IMR-90 (cell line): ENCODE results near the gene ACACA. TPM values are rescaled to one million over a fixed set of nuclear protein-coding genes. Genes with fewer than 3 reads are reported as not detected.

Source experiments
- ATAC-seq: fragments of 200-7000 bp; cut with Tn5 transposase; 2 replicates; pipeline ENCODE4 v1.9.1; 2020; ENCODE audit warnings: low read depth, mild to moderate bottlenecking, moderate library complexity
- BruUV-seq: library from RNA; stranded (reverse); fragments of 400-500 nt; replicated peaks from 2 replicates; lab custom pipeline; 2021; lab: Mats Ljungman, UMichigan
- CTCF ChIA-PET: fragments of 300-600 bp; formaldehyde crosslinking; extraction: SDS; loops from one replicate; lab custom pipeline; 2021; ENCODE audit warnings: antibody characterized with exemption; lab: Yijun Ruan, JAX
- POLR2A ChIA-PET: fragments of 300-600 bp; sonication (Branson Sonifier 250); formaldehyde crosslinking; loops from one replicate; lab custom pipeline; 2022; ENCODE audit warnings: antibody characterized with exemption; ENCODE audit not compliant: unreplicated experiment; lab: Charles Lee
- DNase-seq: peaks from one replicate; pipeline ENCODE4 v3.0.0; 2013
- H2AFZ ChIP-seq: replicated peaks from 2 replicates; pipeline ENCODE3; 2013; ENCODE audit warnings: low read length, mild to moderate bottlenecking; ENCODE audit not compliant: poor library complexity
- H2AK5ac ChIP-seq: 2 replicates; pipeline ENCODE4 v1.6.1; 2013; ENCODE audit warnings: low read depth, low read length, inconsistent platforms
- H2AK9ac ChIP-seq: replicated peaks from 2 replicates; pipeline ENCODE3; 2013; ENCODE audit warnings: mild to moderate bottlenecking, low read depth, low read length, moderate library complexity; ENCODE audit not compliant: poor library complexity
- H2BK120ac ChIP-seq: 2 replicates; pipeline ENCODE4 v1.6.1; 2013; ENCODE audit warnings: low read depth, low read length, inconsistent platforms
- H2BK15ac ChIP-seq: 3 replicates; pipeline ENCODE4 v1.6.1; 2013; ENCODE audit warnings: low read depth, low read length, inconsistent platforms
- H2BK20ac ChIP-seq: 2 replicates; pipeline ENCODE4 v1.6.1; 2013; ENCODE audit warnings: low read depth, mild to moderate bottlenecking, inconsistent platforms, low read length, moderate library complexity
- H2BK5ac ChIP-seq: 2 replicates; pipeline ENCODE4 v1.6.1; 2013; ENCODE audit warnings: mild to moderate bottlenecking, low read depth, low read length, inconsistent platforms; ENCODE audit not compliant: poor library complexity, severe bottlenecking
- H3K14ac ChIP-seq: replicated peaks from 2 replicates; pipeline ENCODE4 v1.6.1; 2013; ENCODE audit warnings: low read depth, low read length, inconsistent platforms
- H3K18ac ChIP-seq: 2 replicates; pipeline ENCODE4 v1.6.1; 2013; ENCODE audit warnings: low read depth, low read length, control low read depth
- H3K23ac ChIP-seq: 2 replicates; pipeline ENCODE4 v1.6.1; 2013; ENCODE audit warnings: low read depth, low read length, inconsistent platforms
- H3K27ac ChIP-seq: 2 replicates; pipeline ENCODE4 v1.5.1; 2013; ENCODE audit warnings: mild to moderate bottlenecking, control low read depth, low read length; ENCODE audit not compliant: insufficient read depth
- H3K27me3 ChIP-seq: 2 replicates; pipeline ENCODE4 v1.6.1; 2013; ENCODE audit warnings: low read length; ENCODE audit not compliant: control insufficient read depth, insufficient read depth
- H3K36me3 ChIP-seq: 2 replicates; pipeline ENCODE4 v1.6.1; 2013; ENCODE audit warnings: low read length, mixed read lengths; ENCODE audit not compliant: control insufficient read depth, insufficient read depth
- H3K4ac ChIP-seq: 2 replicates; pipeline ENCODE4 v1.6.1; 2013; ENCODE audit warnings: low read depth, low read length, inconsistent platforms
- H3K4me1 ChIP-seq: 2 replicates; pipeline ENCODE4 v1.6.1; 2013; ENCODE audit warnings: low read length, mixed read lengths; ENCODE audit not compliant: control insufficient read depth, insufficient read depth
- H3K4me2 ChIP-seq: 2 replicates; pipeline ENCODE4 v1.6.1; 2013; ENCODE audit warnings: low read depth, mild to moderate bottlenecking, control low read depth, low read length, moderate library complexity
- H3K4me3 ChIP-seq: 2 replicates; pipeline ENCODE4 v1.5.1; 2013; ENCODE audit warnings: low read depth, mild to moderate bottlenecking, control low read depth, low read length, moderate library complexity; ENCODE audit not compliant: insufficient read depth
- H3K56ac ChIP-seq: 2 replicates; pipeline ENCODE4 v1.6.1; 2013; ENCODE audit warnings: low read length, inconsistent platforms; ENCODE audit not compliant: insufficient read depth; ENCODE audit errors: extremely low read depth
- H3K79me1 ChIP-seq, 2 experiments: 2 replicates each; pipeline ENCODE4 v1.6.1; 2013; ENCODE audit warnings: low read length in 2 of 2, inconsistent platforms in 1 of 2, low read depth in 1 of 2
- H3K9ac ChIP-seq: 2 replicates; pipeline ENCODE4 v1.6.1; 2013; ENCODE audit warnings: low read depth, low read length, control low read depth
- H3K9me1 ChIP-seq: 2 replicates; pipeline ENCODE4 v1.6.1; 2013; ENCODE audit warnings: low read length, inconsistent platforms; ENCODE audit not compliant: insufficient read depth
- H3K9me3 ChIP-seq: 2 replicates; pipeline ENCODE4 v1.6.1; 2013; ENCODE audit warnings: low read length; ENCODE audit not compliant: control insufficient read depth, insufficient read depth
- H4K20me1 ChIP-seq: 2 replicates; pipeline ENCODE4 v1.6.1; 2013; ENCODE audit warnings: low read length, inconsistent platforms; ENCODE audit not compliant: insufficient read depth
- H4K5ac ChIP-seq: 2 replicates; pipeline ENCODE4 v1.6.1; 2013; ENCODE audit warnings: mild to moderate bottlenecking, low read depth, low read length, control low read depth
- H4K8ac ChIP-seq, 2 experiments: 2 replicates each; pipeline ENCODE4 v1.6.1; 2013; ENCODE audit warnings: low read depth in 2 of 2, low read length in 2 of 2, control low read depth in 1 of 2, inconsistent platforms in 1 of 2
- H4K91ac ChIP-seq: 2 replicates; pipeline ENCODE4 v1.6.1; 2013; ENCODE audit warnings: low read depth, low read length, inconsistent platforms; ENCODE audit not compliant: insufficient read depth
- BHLHE40 ChIP-seq: fragments of 150-350 bp; IDR thresholded peaks from 2 replicates; pipeline ENCODE4 v1.6.1; 2016; ENCODE audit warnings: mild to moderate bottlenecking, low read depth, low read length
- CEBPB ChIP-seq: IDR thresholded peaks from 2 replicates; pipeline ENCODE4 v1.6.1; 2012; ENCODE audit warnings: low read depth, low read length, improper control_type of control experiment
- CHD1 ChIP-seq: IDR thresholded peaks from 2 replicates; pipeline ENCODE4 v1.6.1; 2012; ENCODE audit warnings: low read depth, low read length, improper control_type of control experiment
- CTCF ChIP-seq: conservative IDR thresholded peaks from 2 replicates; pipeline ENCODE4 v1.5.1; 2012; ENCODE audit warnings: mild to moderate bottlenecking, low read depth, low read length, improper control_type of control experiment
- ELK1 ChIP-seq: fragments of 150-350 bp; IDR thresholded peaks from 2 replicates; pipeline ENCODE4 v1.6.1; 2016; ENCODE audit warnings: low read depth, mild to moderate bottlenecking, low read length, moderate library complexity, borderline replicate concordance
- FOS ChIP-seq: fragments of 150-350 bp; IDR thresholded peaks from 2 replicates; pipeline ENCODE4 v1.6.1; 2016; ENCODE audit warnings: low read depth, low read length
- MAFK ChIP-seq: IDR thresholded peaks from 2 replicates; pipeline ENCODE4 v1.6.1; 2012; ENCODE audit warnings: low read depth, low read length, improper control_type of control experiment
- MAZ ChIP-seq: IDR thresholded peaks from 2 replicates; pipeline ENCODE4 v1.6.1; 2012; ENCODE audit warnings: low read depth, mild to moderate bottlenecking, low read length, improper control_type of control experiment, moderate library complexity, borderline replicate concordance
- MXI1 ChIP-seq: IDR thresholded peaks from 2 replicates; pipeline ENCODE4 v1.6.1; 2012; ENCODE audit warnings: low read depth, mild to moderate bottlenecking, low read length, moderate library complexity, borderline replicate concordance
- NFE2L2 ChIP-seq: fragments of 150-350 bp; IDR thresholded peaks from 2 replicates; pipeline ENCODE4 v1.6.1; 2016; ENCODE audit warnings: low read depth, mild to moderate bottlenecking, low read length
- POLR2A ChIP-seq: IDR thresholded peaks from 2 replicates; pipeline ENCODE4 v1.6.1; 2012; ENCODE audit warnings: mild to moderate bottlenecking, low read depth, low read length
- RAD21 ChIP-seq: IDR thresholded peaks from 2 replicates; pipeline ENCODE4 v1.6.1; 2012; ENCODE audit warnings: low read length, improper control_type of control experiment
- RCOR1 ChIP-seq: IDR thresholded peaks from 2 replicates; pipeline ENCODE4 v1.6.1; 2012; ENCODE audit warnings: mild to moderate bottlenecking, low read length, improper control_type of control experiment; ENCODE audit not compliant: insufficient replicate concordance
- RFX5 ChIP-seq: IDR thresholded peaks from 2 replicates; pipeline ENCODE4 v1.8.0; 2012; ENCODE audit warnings: low read depth, mild to moderate bottlenecking, low read length, moderate library complexity
- SMC3 ChIP-seq: fragments of 150-350 bp; IDR thresholded peaks from 2 replicates; pipeline ENCODE4 v1.6.1; 2016; ENCODE audit warnings: low read depth, mild to moderate bottlenecking, antibody characterized with exemption, low read length, moderate library complexity
- USF2 ChIP-seq: fragments of 150-350 bp; IDR thresholded peaks from 2 replicates; pipeline ENCODE4 v1.6.1; 2017; ENCODE audit warnings: mild to moderate bottlenecking, antibody characterized with exemption, low read length, low read depth
- WGBS, 2 experiments: methylation state at CpG; one replicate each; pipeline versions ENCODE4 v1.1.5 to v1.1.7; 2013; ENCODE audit warnings: missing lambda C conversion rate in 2 of 2; ENCODE audit not compliant: insufficient read length in 1 of 2; ENCODE audit errors: extremely low coverage in 2 of 2; 5-methylcytosine and 5-hydroxymethylcytosine counted together
- dilution Hi-C: fragments of 300-500 bp; cut with HindIII; formaldehyde crosslinking; loops from one replicate; pipeline ENCODE4 v1.14.3; 2018; ENCODE audit warnings: low sequenced_read_pairs; ENCODE audit not compliant: unreplicated experiment
- in situ Hi-C: fragments of 300-500 bp; cut with MboI; formaldehyde crosslinking; loops from 3 replicates; pipeline ENCODE4 v1.14.3; 2019; ENCODE audit warnings: low sequenced_read_pairs, inconsistent platforms, mixed read lengths
- intact Hi-C: fragments of 100-400 bp; cut with micrococcal nuclease; formaldehyde crosslinking; loops from 2 replicates; pipeline ENCODE4 v1.10.0; 2022
- polyA plus RNA-seq, 3 experiments: library from polyadenylated mRNA; depleted of rRNA; stranded (reverse); fragments of >200 nt; gene quantifications; 2 replicates each; pipeline ENCODE4 v1.2.3, GENCODE V29; 2012; ENCODE audit warnings: low replicate concordance in 1 of 3
- total RNA-seq: library from RNA; depleted of rRNA; stranded (reverse); fragments of >200 nt; gene quantifications from 2 replicates; pipeline ENCODE4 v1.2.3, GENCODE V29; 2012

ACACA gene
- total and polyA plus RNA-seq, 2 of the 4 experiments (the other 2 are of a cell fraction): 21.3 to 39.1 TPM

GRCh38 chr17:37265446-37266173 is 141.0 kb downstream of the ACACA start:
- no peak overlapping the region for H2AK9ac ChIP-seq
- dilution Hi-C loops (no loop called here), intact Hi-C loops (no loop called here), in situ Hi-C loops (no loop called here)
- H3K4me1 ChIP-seq: peaks cover 4% of the 10 kb centered on the region; the same call in 1 of the 2 replicates
- H3K18ac ChIP-seq: no peak overlapping the region
- no peaks in the 10 kb centered on the region for H3K79me1 ChIP-seq
- H2BK15ac ChIP-seq: no peak overlapping the region
- no peak overlapping the region for H4K91ac ChIP-seq
- POLR2A ChIA-PET: no interaction called here
- H3K4me2 ChIP-seq: no peak overlapping the region
- BruUV-seq: no TSS peak
- no CpG with 5 or more reads among the region's 2 CpGs for WGBS, 2 experiments
- no peak for ATAC-seq
- no peak overlapping the region for H3K4ac ChIP-seq
- H2BK20ac ChIP-seq: no peak overlapping the region
- no peak for TF ChIP-seq MAFK
- no peak for TF ChIP-seq CEBPB
- no peak for TF ChIP-seq NFE2L2
- TF ChIP-seq FOS: no peak
- TF ChIP-seq CTCF: no peak
- no peak for TF ChIP-seq USF2
- TF ChIP-seq RAD21: no peak
- TF ChIP-seq RFX5: no peak
- TF ChIP-seq SMC3: no peak
- no peak for TF ChIP-seq RCOR1
- no peak for TF ChIP-seq ELK1
- no peak for TF ChIP-seq CHD1
- no peak for TF ChIP-seq MAZ
- TF ChIP-seq POLR2A: no peak
- no peak for TF ChIP-seq MXI1
- TF ChIP-seq BHLHE40: no peak
- CTCF ChIA-PET: no interaction called here
- H3K14ac ChIP-seq: no peak overlapping the region
- H3K9me1 ChIP-seq: no peaks in the 10 kb centered on the region
- no peak overlapping the region for H2AFZ ChIP-seq
- H3K36me3 ChIP-seq: peaks cover 26% of the 10 kb centered on the region
- H4K20me1 ChIP-seq: no peaks in the 10 kb centered on the region
- H2BK120ac ChIP-seq: no peak overlapping the region
- DNase-seq: no peak
- no peak overlapping the region for H2AK5ac ChIP-seq
- no peak overlapping the region for H3K23ac ChIP-seq
- H3K56ac ChIP-seq: no peak overlapping the region
- H3K4me3 ChIP-seq: no peak overlapping the region
- H3K27me3 ChIP-seq: no peaks in the 10 kb centered on the region
- no peak overlapping the region for H3K27ac ChIP-seq
- no peak overlapping the region for H4K5ac ChIP-seq
- H4K8ac ChIP-seq: no peak overlapping the region
- H3K9me3 ChIP-seq: peaks cover 15% of the 10 kb centered on the region
- H2BK5ac ChIP-seq: no peak overlapping the region
- no peak overlapping the region for H3K9ac ChIP-seq
